Measurements from ENCODE around the gene FAM221B.
A peak's percentile ranks its signal among the peaks of the same experiment; 100 is the strongest.

FAM221B gene

GRCh38 chr9:35861161-35861897 lies 32.8 kb upstream of the FAM221B start:
- DNase-seq (ENCODE audit: low spot score) (no peak), ATAC-seq (ENCODE audit: low read depth) (no peak)
- TF ChIP-seq CTCF (IDR thresholded peaks at IDR 0.05; ENCODE audit: poor library complexity, severe bottlenecking): no peak
- Histone ChIP-seq H3K27ac (ENCODE audit: poor library complexity, severe bottlenecking) (no peak overlapping the region), H3K27me3 (ENCODE audit: insufficient read depth, poor library complexity, severe bottlenecking) (no peaks in the 10 kb centered on the region), H3K9me3 (ENCODE audit: severe bottlenecking) (no peaks in the 10 kb centered on the region), H3K4me1 (ENCODE audit: insufficient read depth, poor library complexity, severe bottlenecking) (no peaks in the 10 kb centered on the region), H3K36me3 (ENCODE audit: low read depth) (no peaks in the 10 kb centered on the region), H3K4me3 (ENCODE audit: severe bottlenecking) (no peak overlapping the region)

GRCh38 chr9:35859990-35860339 lies 31.4 kb upstream of the FAM221B start:
- Histone ChIP-seq H3K9me3 (ENCODE audit: severe bottlenecking) (no peaks in the 10 kb centered on the region), H3K4me1 (ENCODE audit: insufficient read depth, poor library complexity, severe bottlenecking) (no peaks in the 10 kb centered on the region), H3K27me3 (ENCODE audit: insufficient read depth, poor library complexity, severe bottlenecking) (no peaks in the 10 kb centered on the region), H3K27ac (ENCODE audit: poor library complexity, severe bottlenecking) (no peak overlapping the region), H3K36me3 (ENCODE audit: low read depth) (no peaks in the 10 kb centered on the region), H3K4me3 (ENCODE audit: severe bottlenecking) (no peak overlapping the region)
- no peak for TF ChIP-seq CTCF (IDR thresholded peaks at IDR 0.05; ENCODE audit: poor library complexity, severe bottlenecking)
- DNase-seq (ENCODE audit: low spot score) (no peak), ATAC-seq (ENCODE audit: low read depth) (no peak)

- Histone ChIP-seq H3K27me3 (ENCODE audit: insufficient read depth, poor library complexity, severe bottlenecking) (no peaks in the 10 kb centered on the region), H3K4me3 (ENCODE audit: severe bottlenecking) (no peak overlapping the region), H3K27ac (ENCODE audit: poor library complexity, severe bottlenecking) (no peak overlapping the region), H3K9me3 (ENCODE audit: severe bottlenecking) (no peaks in the 10 kb centered on the region), H3K4me1 (ENCODE audit: insufficient read depth, poor library complexity, severe bottlenecking) (no peaks in the 10 kb centered on the region), H3K36me3 (ENCODE audit: low read depth) (no peaks in the 10 kb centered on the region)
- ATAC-seq (ENCODE audit: low read depth) (peak; percentile 51; the same call in 1 of the 3 replicates), DNase-seq (ENCODE audit: low spot score) (no peak)
- no peak for TF ChIP-seq CTCF (IDR thresholded peaks at IDR 0.05; ENCODE audit: poor library complexity, severe bottlenecking)
Measured at GRCh38 chr9:35859310-35859989, 30.9 kb upstream of the FAM221B start.

GRCh38 chr9:35858458-35858857 lies 29.9 kb upstream of the FAM221B start:
- no peaks in the 10 kb centered on the region for H3K27me3 ChIP-seq (ENCODE audit: insufficient read depth, poor library complexity, severe bottlenecking)
- no peak for TF ChIP-seq CTCF (IDR thresholded peaks at IDR 0.05; ENCODE audit: poor library complexity, severe bottlenecking)
- no peak for DNase-seq (ENCODE audit: low spot score)

GRCh38 chr9:35856882-35857281 lies 28.4 kb upstream of the FAM221B start:
- DNase-seq (ENCODE audit: low spot score) (no peak), ATAC-seq (ENCODE audit: low read depth) (no peak)
- H3K9me3 ChIP-seq (ENCODE audit: severe bottlenecking): no peaks in the 10 kb centered on the region
- TF ChIP-seq CTCF (IDR thresholded peaks at IDR 0.05; ENCODE audit: poor library complexity, severe bottlenecking): no peak
- H3K4me1 ChIP-seq (ENCODE audit: insufficient read depth, poor library complexity, severe bottlenecking): no peaks in the 10 kb centered on the region
- H3K4me3 ChIP-seq (ENCODE audit: severe bottlenecking): no peak overlapping the region
- H3K27me3 ChIP-seq (ENCODE audit: insufficient read depth, poor library complexity, severe bottlenecking): no peaks in the 10 kb centered on the region
- H3K27ac ChIP-seq (ENCODE audit: poor library complexity, severe bottlenecking): no peak overlapping the region
- H3K36me3 ChIP-seq (ENCODE audit: low read depth): no peaks in the 10 kb centered on the region

More at GRCh38 chr9:35858458-35858857, 29.9 kb upstream of the FAM221B start:
- Histone ChIP-seq H3K36me3 (ENCODE audit: low read depth) (no peaks in the 10 kb centered on the region), H3K27ac (ENCODE audit: poor library complexity, severe bottlenecking) (no peak overlapping the region), H3K4me1 (ENCODE audit: insufficient read depth, poor library complexity, severe bottlenecking) (no peaks in the 10 kb centered on the region), H3K9me3 (ENCODE audit: severe bottlenecking) (no peaks in the 10 kb centered on the region), H3K4me3 (ENCODE audit: severe bottlenecking) (no peak overlapping the region)
- ATAC-seq (ENCODE audit: low read depth): no peak

Data from RWPE2 (cell line).